Esophagus squamous epithelium (tissue), 5 donors: ENCODE measurements around the gene VMP1. TPM values are rescaled to one million over a fixed set of nuclear protein-coding genes. Genes with fewer than 3 reads are reported as not detected.

Source experiments
- DNase-seq: peaks from one replicate; lab custom pipeline; 2025; lab: John Stamatoyannopoulos, UW
- H3K27ac ChIP-seq, 4 donors: fragments of 200-600 bp; sonication (generic); one replicate each; pipeline ENCODE4 v1.5.1; 2016 to 2019; ENCODE audit warnings: mild to moderate bottlenecking in 1 of 4
- H3K27me3 ChIP-seq, 4 donors: fragments of 200-600 bp; sonication (generic); 1 replicate in 3 of 4; 2 replicates in 1 of 4; pipeline versions ENCODE4 v1.5.1 to v1.6.0; 2017 to 2021; ENCODE audit warnings: antibody characterized with exemption in 1 of 4
- H3K36me3 ChIP-seq, 3 donors: fragments of 200-600 bp; sonication (generic); one replicate each; pipeline ENCODE4 v1.5.1; 2016 to 2019
- H3K4me1 ChIP-seq, 3 donors: fragments of 200-600 bp; sonication (generic); one replicate each; pipeline ENCODE4 v1.5.1; 2017 to 2019
- H3K4me3 ChIP-seq, 4 donors: fragments of 200-600 bp; sonication (generic); 1 replicate in 3 of 4; 2 replicates in 1 of 4; pipeline ENCODE4 v1.5.1; 2016 to 2019; ENCODE audit warnings: mild to moderate bottlenecking in 2 of 4, moderate library complexity in 1 of 4
- H3K9me3 ChIP-seq, 3 donors: fragments of 200-600 bp; sonication (generic); one replicate each; pipeline ENCODE4 v1.5.1; 2016 to 2019
- POLR2A ChIP-seq, 4 donors: fragments of 450-650 bp; IDR thresholded peaks; one replicate each; pipeline ENCODE4 v1.6.1; 2017; ENCODE audit warnings: antibody characterized with exemption in 4 of 4, mild to moderate bottlenecking in 4 of 4, moderate library complexity in 3 of 4
- WGBS, 2 donors: methylation state at CpG; one replicate each; pipeline ENCODE4 v1.1.5; 2018; 5-methylcytosine and 5-hydroxymethylcytosine counted together
- intact Hi-C: fragments of 100-400 bp; cut with DNase I; formaldehyde crosslinking; loops from one replicate; pipeline ENCODE4 v1.15.0; 2022
- total RNA-seq, 4 donors: library from RNA; depleted of rRNA; stranded (reverse); fragments of >200 nt; gene quantifications; one replicate each; pipeline ENCODE4 v1.1.0, GENCODE V29; 2016
- TF ChIP-seq, protein P1 (sequence below), 6 experiments: fragments of 450-650 bp in 4 of 6; fragments of 200-600 bp in 2 of 6; sonication (generic) in 2 of 6; IDR thresholded peaks; one replicate each; pipeline ENCODE4 v1.5.1; 2016 to 2019; ENCODE audit warnings: antibody characterized with exemption in 6 of 6, mild to moderate bottlenecking in 4 of 6, moderate library complexity in 4 of 6
- donor health status: DM: yes; HTN: yes; CAD: no.

VMP1 gene
- total RNA-seq, 4 donors from 2014 or later: 132 to 363 (median 141) TPM

DNA sequence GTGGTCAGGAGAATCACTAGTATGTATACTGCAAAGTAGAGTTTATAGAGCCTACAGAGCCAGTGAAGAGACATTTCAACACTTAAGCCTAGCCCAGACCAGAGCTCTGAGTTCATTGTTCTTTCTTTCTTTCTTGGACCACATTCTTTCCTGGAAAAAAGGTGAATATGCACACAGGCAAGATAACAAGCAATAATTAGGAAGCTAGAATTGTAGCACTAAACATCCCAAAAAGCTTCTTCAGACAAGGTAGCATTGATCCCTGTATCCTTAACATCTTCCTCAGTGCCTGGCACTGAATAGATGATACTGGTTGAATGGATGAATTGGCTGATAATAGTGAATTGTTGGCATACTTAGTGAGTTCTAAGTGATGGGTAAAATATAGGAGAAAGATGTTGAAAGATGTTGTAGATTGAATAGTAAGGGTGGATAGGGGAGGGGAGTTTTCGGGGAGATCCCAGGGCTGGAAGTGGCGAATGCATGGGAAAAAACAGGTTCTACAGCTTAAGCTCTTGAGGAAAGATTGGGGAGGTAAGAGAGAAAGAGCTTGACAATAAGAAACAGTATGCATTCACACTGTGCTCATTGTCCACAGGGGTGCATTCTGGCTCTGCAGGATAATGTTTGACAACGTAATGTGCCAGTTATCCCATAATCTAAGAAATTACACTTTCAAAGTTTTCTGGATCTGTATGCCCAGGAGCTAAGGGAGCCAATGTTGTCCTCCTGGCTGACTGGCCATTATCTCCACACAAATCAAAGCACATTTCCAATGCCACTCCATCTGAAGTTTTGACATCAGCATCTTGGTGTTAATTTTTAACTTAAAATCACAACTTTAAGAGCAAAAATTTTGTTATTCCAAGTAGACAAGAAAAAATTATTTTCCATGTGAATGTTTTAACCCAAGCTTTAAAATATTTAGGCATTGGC, 149.7 kb downstream of the VMP1 start:
- WGBS, 2 donors: 47 to 56% methylated on average over 3 of the region's 3 CpGs
- no peak for DNase-seq
- intact Hi-C loops: no loop called here
- TF ChIP-seq POLR2A (IDR thresholded peaks at IDR 0.05): no peak
- H3K36me3 ChIP-seq: peaks cover 0 to 20% (median 8%) of the 10 kb centered on the region in 3 donors
- H3K4me3 ChIP-seq: no peak overlapping the region
- no peaks in the 10 kb centered on the region for H3K9me3 ChIP-seq
- H3K27me3 ChIP-seq: no peaks in the 10 kb centered on the region
- H3K27ac ChIP-seq: peak overlapping the region in 3 of 4 donors; percentile 3 to 29 (median 23)
- peaks cover 23 to 58% (median 25%) of the 10 kb centered on the region in 3 donors for H3K4me1 ChIP-seq

DNA sequence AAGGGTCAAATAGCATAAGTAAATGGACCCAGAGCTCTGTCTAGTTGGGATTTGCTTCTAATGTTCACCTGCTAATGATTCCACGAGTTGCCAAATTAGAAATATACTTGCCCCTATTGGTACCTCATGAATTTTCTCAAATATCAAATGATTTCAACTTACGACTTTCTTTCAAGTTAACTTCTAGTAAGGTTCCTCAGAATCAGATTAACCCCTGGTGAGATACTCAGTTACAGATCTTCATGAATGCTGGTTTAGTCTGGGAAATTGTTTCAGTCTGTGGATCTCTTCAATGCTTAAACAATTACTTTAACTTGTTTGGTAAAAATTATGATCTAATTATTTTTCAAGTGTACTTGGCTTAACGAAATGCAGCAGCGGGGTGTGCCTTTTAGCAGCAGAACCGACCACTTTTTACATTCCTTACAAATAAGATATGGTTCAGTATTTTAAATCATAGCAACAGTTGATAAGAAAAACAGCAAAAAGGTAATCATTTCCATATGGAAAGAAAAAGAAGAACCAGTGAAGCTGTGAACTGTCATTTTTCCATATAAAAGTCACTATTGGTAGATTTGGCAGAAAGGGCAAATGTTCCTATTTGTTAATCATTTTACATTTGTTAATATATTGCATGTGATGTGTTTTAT, 150.8 kb downstream of the VMP1 start:
- TF ChIP-seq, protein P1, sequence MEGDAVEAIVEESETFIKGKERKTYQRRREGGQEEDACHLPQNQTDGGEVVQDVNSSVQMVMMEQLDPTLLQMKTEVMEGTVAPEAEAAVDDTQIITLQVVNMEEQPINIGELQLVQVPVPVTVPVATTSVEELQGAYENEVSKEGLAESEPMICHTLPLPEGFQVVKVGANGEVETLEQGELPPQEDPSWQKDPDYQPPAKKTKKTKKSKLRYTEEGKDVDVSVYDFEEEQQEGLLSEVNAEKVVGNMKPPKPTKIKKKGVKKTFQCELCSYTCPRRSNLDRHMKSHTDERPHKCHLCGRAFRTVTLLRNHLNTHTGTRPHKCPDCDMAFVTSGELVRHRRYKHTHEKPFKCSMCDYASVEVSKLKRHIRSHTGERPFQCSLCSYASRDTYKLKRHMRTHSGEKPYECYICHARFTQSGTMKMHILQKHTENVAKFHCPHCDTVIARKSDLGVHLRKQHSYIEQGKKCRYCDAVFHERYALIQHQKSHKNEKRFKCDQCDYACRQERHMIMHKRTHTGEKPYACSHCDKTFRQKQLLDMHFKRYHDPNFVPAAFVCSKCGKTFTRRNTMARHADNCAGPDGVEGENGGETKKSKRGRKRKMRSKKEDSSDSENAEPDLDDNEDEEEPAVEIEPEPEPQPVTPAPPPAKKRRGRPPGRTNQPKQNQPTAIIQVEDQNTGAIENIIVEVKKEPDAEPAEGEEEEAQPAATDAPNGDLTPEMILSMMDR (IDR thresholded peaks at IDR 0.05): no peak
- TF ChIP-seq POLR2A (IDR thresholded peaks at IDR 0.05): no peak
- intact Hi-C loops: no loop called here
- H3K27me3 ChIP-seq: no peaks in the 10 kb centered on the region
- peaks cover 13 to 46% (median 20%) of the 10 kb centered on the region in 3 donors for H3K4me1 ChIP-seq
- no peaks in the 10 kb centered on the region for H3K9me3 ChIP-seq
- peaks cover 0 to 30% (median 8%) of the 10 kb centered on the region in 3 donors for H3K36me3 ChIP-seq
- no peak overlapping the region for H3K27ac ChIP-seq
- H3K4me3 ChIP-seq: no peak overlapping the region
- WGBS, 2 donors: 79 to 80% methylated on average over 5 of the region's 5 CpGs
- DNase-seq: no peak

DNA sequence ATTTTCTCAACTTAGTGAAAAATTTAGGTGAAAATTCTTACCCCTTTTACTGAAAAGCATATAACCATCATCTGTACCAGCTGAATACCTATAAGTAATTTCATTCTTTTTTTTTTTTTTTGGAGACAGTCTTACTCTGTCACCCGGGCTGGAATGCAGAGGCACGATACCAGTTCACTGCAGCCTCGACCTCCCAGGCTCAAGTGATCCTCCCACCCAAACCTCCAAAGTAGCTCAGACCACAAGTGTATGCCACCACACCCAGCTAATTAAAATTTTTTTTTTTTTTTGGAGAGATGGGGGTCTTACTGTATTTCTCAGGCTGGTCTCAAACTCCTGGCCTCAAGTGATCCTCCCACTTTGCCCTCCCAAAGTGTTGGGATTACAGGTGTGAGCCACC, 151.5 kb downstream of the VMP1 start:
- Histone ChIP-seq H3K36me3 (peaks cover 0 to 36% (median 10%) of the 10 kb centered on the region in 3 donors), H3K4me1 (peaks cover 7 to 40% (median 14%) of the 10 kb centered on the region in 3 donors), H3K4me3 (no peak overlapping the region), H3K9me3 (no peaks in the 10 kb centered on the region), H3K27ac (no peak overlapping the region), H3K27me3 (no peaks in the 10 kb centered on the region)
- TF ChIP-seq, protein P1 (IDR thresholded peaks at IDR 0.05): no peak
- TF ChIP-seq POLR2A (IDR thresholded peaks at IDR 0.05): no peak
- intact Hi-C loops: no loop called here
- 64 to 69% methylated on average over 3 of the region's 3 CpGs for WGBS, 2 donors
- DNase-seq: no peak

DNA sequence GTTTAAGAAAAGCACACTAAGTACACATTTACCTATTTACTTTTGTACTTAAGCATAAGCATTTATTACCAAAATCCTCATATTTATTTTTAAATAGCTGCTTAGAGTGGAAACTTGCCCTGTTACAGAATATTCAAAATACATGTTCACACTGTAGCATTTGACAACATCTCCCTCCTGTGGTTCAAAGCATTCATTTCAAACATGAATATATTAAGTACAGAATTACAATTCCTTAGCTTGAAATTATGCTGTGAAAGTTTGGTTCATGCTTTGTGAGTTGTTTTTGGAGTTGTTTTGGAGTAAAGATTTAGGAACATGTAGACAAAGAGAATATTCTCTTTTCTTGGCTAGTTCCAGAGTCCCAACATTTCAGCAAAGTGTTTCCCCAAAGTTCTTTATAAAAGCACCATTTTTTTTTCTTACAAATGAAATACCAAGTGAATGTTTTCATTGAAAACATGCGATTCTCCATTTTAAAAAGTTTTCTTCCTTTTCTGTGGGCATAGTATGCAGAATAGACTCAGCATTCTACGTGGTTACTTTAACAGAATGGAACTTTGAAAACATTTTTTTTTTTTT, 152.1 kb downstream of the VMP1 start:
- H3K4me1 ChIP-seq: peaks cover under 1 to 35% (median 14%) of the 10 kb centered on the region in 3 donors
- no peak overlapping the region for H3K27ac ChIP-seq
- H3K27me3 ChIP-seq: no peaks in the 10 kb centered on the region
- H3K9me3 ChIP-seq: no peaks in the 10 kb centered on the region
- no peak for DNase-seq
- H3K36me3 ChIP-seq: peaks cover 0 to 42% (median 15%) of the 10 kb centered on the region in 3 donors
- intact Hi-C loops: no loop called here
- no peak overlapping the region for H3K4me3 ChIP-seq
- TF ChIP-seq POLR2A (IDR thresholded peaks at IDR 0.05): no peak
- TF ChIP-seq, protein P1 (IDR thresholded peaks at IDR 0.05): peak in 5 of 6 experiments; percentile 52 to 77 (median 73)
- WGBS, 2 donors: 63 to 93% methylated on average over 2 of the region's 2 CpGs

DNA sequence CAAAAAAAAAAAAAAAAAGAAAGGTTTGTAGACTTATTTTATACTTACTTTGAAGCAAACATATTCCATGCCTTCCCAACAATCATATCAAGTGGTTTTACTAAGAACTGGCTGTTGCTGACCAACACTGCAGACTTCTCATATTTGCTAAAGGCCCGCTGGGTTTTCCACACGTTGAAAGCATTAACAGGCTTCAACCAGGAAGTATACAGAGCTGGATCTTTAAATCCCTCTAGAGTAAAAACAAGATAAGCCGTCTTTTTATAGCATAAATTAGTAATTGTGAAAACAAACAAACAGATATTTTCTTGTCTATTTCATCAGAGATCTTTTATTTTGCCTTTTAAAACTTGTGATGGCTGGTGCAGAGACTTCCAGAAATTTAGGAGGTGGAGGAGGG, 156.2 kb downstream of the VMP1 start:
- 67 to 76% methylated on average over 3 of the region's 3 CpGs for WGBS, 2 donors

More for the DNA sequence above, 156.2 kb downstream of the VMP1 start:
- H3K9me3 ChIP-seq: no peaks in the 10 kb centered on the region
- TF ChIP-seq, protein P1 (IDR thresholded peaks at IDR 0.05): no peak
- TF ChIP-seq POLR2A (IDR thresholded peaks at IDR 0.05): no peak
- no peak overlapping the region for H3K27ac ChIP-seq
- peaks cover 0 to 49% (median 15%) of the 10 kb centered on the region in 3 donors for H3K36me3 ChIP-seq
- no peaks in the 10 kb centered on the region for H3K27me3 ChIP-seq
- H3K4me1 ChIP-seq: peaks cover 0 to 10% (median 0%) of the 10 kb centered on the region in 3 donors
- H3K4me3 ChIP-seq: no peak overlapping the region
- intact Hi-C loops: no loop called here
- DNase-seq: no peak
